Ishikawa (cell line): ENCODE results near the gene MAGI1.

Source experiments
- CEBPB ChIP-seq: IDR thresholded peaks from 2 replicates; pipeline ENCODE4 v1.6.1; 2012
- CREB1 ChIP-seq: IDR thresholded peaks from 2 replicates; pipeline ENCODE4 v1.6.1; 2012; ENCODE audit warnings: low read depth
- MAX ChIP-seq: IDR thresholded peaks from 2 replicates; pipeline ENCODE4 v1.6.1; 2012
- RAD21 ChIP-seq: IDR thresholded peaks from 2 replicates; pipeline ENCODE4 v1.6.1; 2012; ENCODE audit warnings: low read depth
- REST ChIP-seq: IDR thresholded peaks from 2 replicates; pipeline ENCODE4 v1.6.1; 2012; ENCODE audit warnings: low read depth, mild to moderate bottlenecking
- TAF1 ChIP-seq: IDR thresholded peaks from 2 replicates; pipeline ENCODE4 v1.6.1; 2012; ENCODE audit warnings: low read depth, mild to moderate bottlenecking
- YY1 ChIP-seq: IDR thresholded peaks from 2 replicates; pipeline ENCODE4 v1.6.1; 2012; ENCODE audit warnings: low read depth

GRCh38 chr3:66083096-66083678 lies 44.5 kb upstream of the MAGI1 start:
- TF ChIP-seq CREB1: no peak
- no peak for TF ChIP-seq MAX
- no peak for TF ChIP-seq CEBPB
- TF ChIP-seq TAF1: no peak
- TF ChIP-seq REST: no peak
- no peak for TF ChIP-seq RAD21
- TF ChIP-seq YY1: no peak
